Effector memory CD4-positive, alpha-beta T cell (primary cell): ENCODE data around the gene UCK2.

ENCODE experiments used
- DNase-seq, 3 donors: peaks; one replicate each; pipeline ENCODE4 v3.0.0-alpha.2; 2020
- H3K27ac ChIP-seq: 2 replicates; pipeline ENCODE4 v1.7.0; 2013; ENCODE audit warnings: mild to moderate bottlenecking, low read length, moderate library complexity; ENCODE audit not compliant: insufficient read depth, poor library complexity, severe bottlenecking
- H3K27me3 ChIP-seq: replicated peaks from 2 replicates; pipeline ENCODE4 v1.7.0; 2013; ENCODE audit warnings: mild to moderate bottlenecking, low read length; ENCODE audit not compliant: insufficient read depth, control insufficient read depth, poor library complexity, severe bottlenecking
- H3K36me3 ChIP-seq: 2 replicates; pipeline ENCODE4 v1.7.0; 2013; ENCODE audit warnings: mild to moderate bottlenecking, low read length, moderate library complexity; ENCODE audit not compliant: control insufficient read depth, insufficient read depth
- H3K4me1 ChIP-seq: 2 replicates; pipeline ENCODE4 v1.7.0; 2013; ENCODE audit warnings: low read length, mild to moderate bottlenecking; ENCODE audit not compliant: control insufficient read depth, insufficient read depth, poor library complexity, severe bottlenecking
- H3K4me3 ChIP-seq: 2 replicates; pipeline ENCODE4 v1.7.0; 2013; ENCODE audit warnings: low read length, low read depth, mild to moderate bottlenecking; ENCODE audit not compliant: insufficient read depth, poor library complexity, severe bottlenecking
- H3K9me3 ChIP-seq: 2 replicates; pipeline ENCODE4 v1.7.0; 2013; ENCODE audit warnings: mild to moderate bottlenecking, low read length, moderate library complexity; ENCODE audit not compliant: control insufficient read depth

UCK2 gene

GRCh38 chr1:165843304-165843703, 15.9 kb downstream of the UCK2 start:
- Histone ChIP-seq H3K36me3 (no peaks in the 10 kb centered on the region), H3K4me3 (no peak overlapping the region), H3K4me1 (peaks cover 4% of the 10 kb centered on the region), H3K27me3 (no peaks in the 10 kb centered on the region), H3K9me3 (no peaks in the 10 kb centered on the region), H3K27ac (no peak overlapping the region)
- DNase-seq: no peak

- peaks cover 4% of the 10 kb centered on the region for H3K4me1 ChIP-seq
- no peaks in the 10 kb centered on the region for H3K9me3 ChIP-seq
- no peaks in the 10 kb centered on the region for H3K27me3 ChIP-seq
- no peak for DNase-seq
- no peak overlapping the region for H3K4me3 ChIP-seq
- no peak overlapping the region for H3K27ac ChIP-seq
- H3K36me3 ChIP-seq: no peaks in the 10 kb centered on the region
These were observed 16.8 kb downstream of the UCK2 start for GRCh38 chr1:165844114-165844798.

- Histone ChIP-seq H3K27me3 (no peaks in the 10 kb centered on the region), H3K4me1 (peaks cover 4% of the 10 kb centered on the region), H3K4me3 (no peak overlapping the region), H3K27ac (no peak overlapping the region), H3K9me3 (no peaks in the 10 kb centered on the region), H3K36me3 (no peaks in the 10 kb centered on the region)
- no peak for DNase-seq
These were observed 17.5 kb downstream of the UCK2 start for GRCh38 chr1:165844933-165845332.

- DNase-seq: no peak
- peaks cover 4% of the 10 kb centered on the region for H3K4me1 ChIP-seq
- no peaks in the 10 kb centered on the region for H3K9me3 ChIP-seq
- H3K27ac ChIP-seq: no peak overlapping the region
- H3K27me3 ChIP-seq: no peaks in the 10 kb centered on the region
- H3K36me3 ChIP-seq: no peaks in the 10 kb centered on the region
- H3K4me3 ChIP-seq: no peak overlapping the region
These were observed 18.2 kb downstream of the UCK2 start for GRCh38 chr1:165845569-165845968.

- Histone ChIP-seq H3K4me1 (peaks cover 4% of the 10 kb centered on the region), H3K36me3 (no peaks in the 10 kb centered on the region), H3K27me3 (no peaks in the 10 kb centered on the region), H3K4me3 (no peak overlapping the region), H3K9me3 (no peaks in the 10 kb centered on the region), H3K27ac (no peak overlapping the region)
- no peak for DNase-seq
These were observed 18.8 kb downstream of the UCK2 start for GRCh38 chr1:165845992-165846748.

GRCh38 chr1:165847486-165847885, 20.1 kb downstream of the UCK2 start:
- Histone ChIP-seq H3K9me3 (no peaks in the 10 kb centered on the region), H3K27me3 (no peaks in the 10 kb centered on the region), H3K4me3 (no peak overlapping the region), H3K36me3 (no peaks in the 10 kb centered on the region), H3K4me1 (peaks cover 4% of the 10 kb centered on the region), H3K27ac (no peak overlapping the region)
- no peak for DNase-seq

GRCh38 chr1:165849353-165850133, 22.1 kb downstream of the UCK2 start:
- no peaks in the 10 kb centered on the region for H3K4me1 ChIP-seq
- H3K9me3 ChIP-seq: no peaks in the 10 kb centered on the region
- no peak for DNase-seq
- H3K27ac ChIP-seq: no peak overlapping the region
- H3K4me3 ChIP-seq: no peak overlapping the region
- H3K36me3 ChIP-seq: no peaks in the 10 kb centered on the region
- H3K27me3 ChIP-seq: no peaks in the 10 kb centered on the region

GRCh38 chr1:165851034-165851658, 23.7 kb downstream of the UCK2 start:
- no peaks in the 10 kb centered on the region for H3K9me3 ChIP-seq
- DNase-seq: no peak
- no peaks in the 10 kb centered on the region for H3K27me3 ChIP-seq
- no peak overlapping the region for H3K27ac ChIP-seq
- no peaks in the 10 kb centered on the region for H3K36me3 ChIP-seq
- no peak overlapping the region for H3K4me3 ChIP-seq
- no peaks in the 10 kb centered on the region for H3K4me1 ChIP-seq

- H3K4me3 ChIP-seq: no peak overlapping the region
- no peaks in the 10 kb centered on the region for H3K27me3 ChIP-seq
- no peaks in the 10 kb centered on the region for H3K9me3 ChIP-seq
- no peaks in the 10 kb centered on the region for H3K36me3 ChIP-seq
- DNase-seq: no peak
- H3K4me1 ChIP-seq: no peaks in the 10 kb centered on the region
- no peak overlapping the region for H3K27ac ChIP-seq
These were observed 25.5 kb downstream of the UCK2 start for GRCh38 chr1:165852871-165853270.
